ENCODE data around the gene SDF2. TPM values are rescaled to one million over a fixed set of nuclear protein-coding genes. Genes with fewer than 3 reads are reported as not detected.
"Not testable (repeated sequence)": the region's sequence is repeated elsewhere in the genome, so short reads cannot be mapped to it uniquely, and the experiment has no call there.

The SDF2 gene
- total RNA-seq, 1 donor from 2014 or later: 49.2 TPM

DNA sequence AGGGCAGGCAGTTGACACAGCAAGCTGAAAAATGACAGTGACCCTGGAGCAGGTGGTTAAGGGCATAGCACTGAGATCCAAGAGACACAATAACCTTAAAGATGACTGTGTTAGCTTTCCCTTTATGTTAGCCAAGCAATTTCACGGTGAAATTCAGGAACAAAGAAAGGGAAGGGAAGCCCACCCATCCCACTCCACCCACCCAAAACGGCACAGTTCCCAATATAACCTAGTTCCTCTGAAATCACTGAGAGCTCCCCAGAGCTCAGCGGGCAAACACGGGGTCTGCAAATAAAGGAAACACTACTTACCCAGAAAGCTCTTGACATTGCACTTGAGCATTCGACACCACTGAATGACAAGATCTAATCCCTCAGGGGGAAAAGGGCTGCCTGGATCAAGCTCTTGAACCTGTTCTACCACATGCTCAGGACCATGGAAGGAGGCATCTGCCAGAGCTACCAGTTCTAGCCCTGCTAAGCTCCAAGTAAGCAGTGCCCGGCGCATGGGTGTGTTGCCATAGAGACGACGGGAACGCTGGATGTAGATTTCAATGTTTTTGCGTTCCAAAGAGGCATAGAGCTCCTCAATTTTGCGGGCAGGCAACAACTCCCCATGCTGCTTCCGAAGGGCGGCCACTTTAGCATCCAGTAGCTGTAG lies 27.4 kb downstream of the SDF2 start:
- no peak for DNase-seq (ENCODE audit: low spot score)

DNA sequence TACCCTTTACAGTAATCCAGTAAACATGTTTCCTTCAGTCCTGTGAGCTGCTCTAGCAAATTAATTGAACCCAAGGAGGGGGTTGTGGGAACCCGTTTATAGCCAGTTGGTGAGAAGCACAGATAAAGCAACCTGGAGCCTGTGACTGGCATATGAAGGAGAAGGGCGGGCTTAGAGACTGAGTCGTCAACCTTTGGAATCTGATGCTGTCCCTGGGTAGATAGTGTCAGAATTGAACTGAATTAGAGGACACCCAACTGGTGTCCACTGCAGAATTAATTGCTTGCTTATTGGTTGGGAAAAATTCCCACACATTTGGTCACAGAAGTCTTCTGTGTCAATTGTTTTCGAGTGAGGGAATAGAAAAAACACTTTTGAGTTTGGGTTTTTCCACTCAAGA lies 34.9 kb downstream of the SDF2 start:
- no peak for DNase-seq (ENCODE audit: low spot score)

DNA sequence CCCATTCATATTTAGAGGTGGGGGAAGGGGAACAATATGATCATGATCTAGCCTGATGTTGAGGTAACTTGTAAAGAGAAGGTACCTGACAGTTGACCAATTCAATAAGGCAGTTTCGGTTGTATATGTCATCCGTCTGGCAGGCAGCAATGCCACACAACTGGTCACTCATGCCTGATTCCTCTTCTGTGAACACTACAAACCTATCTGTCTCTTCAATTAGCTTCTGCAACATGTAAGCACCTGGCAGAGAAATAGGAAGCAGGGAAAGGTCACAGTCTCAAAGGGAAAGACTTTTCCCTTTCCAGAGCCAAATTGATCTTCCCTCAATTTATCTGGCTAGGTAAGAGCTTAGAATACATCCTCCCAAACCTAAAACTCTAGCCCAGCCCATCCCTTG lies 37.6 kb downstream of the SDF2 start:
- DNase-seq (ENCODE audit: low spot score): no peak

DNA sequence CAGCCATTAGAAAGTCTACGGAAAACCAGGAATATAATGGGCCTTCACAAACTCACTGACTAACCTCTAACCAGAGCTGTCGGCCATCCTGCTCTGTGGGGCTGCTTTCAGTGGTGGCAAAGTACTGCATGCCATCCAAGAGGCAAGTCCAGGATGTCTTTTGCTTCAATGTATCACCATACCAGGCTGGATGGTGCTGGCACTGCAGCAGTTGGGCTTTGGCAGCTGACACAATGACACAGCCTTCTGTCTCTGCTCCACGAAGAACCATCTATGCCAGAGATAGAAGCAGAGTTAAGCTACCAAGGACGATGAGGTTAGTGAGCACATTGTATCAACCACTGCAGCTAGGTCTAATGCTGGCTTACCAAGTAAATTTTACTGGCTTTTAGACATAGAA lies 38.0 kb downstream of the SDF2 start:
- DNase-seq (ENCODE audit: low spot score): no peak

DNA sequence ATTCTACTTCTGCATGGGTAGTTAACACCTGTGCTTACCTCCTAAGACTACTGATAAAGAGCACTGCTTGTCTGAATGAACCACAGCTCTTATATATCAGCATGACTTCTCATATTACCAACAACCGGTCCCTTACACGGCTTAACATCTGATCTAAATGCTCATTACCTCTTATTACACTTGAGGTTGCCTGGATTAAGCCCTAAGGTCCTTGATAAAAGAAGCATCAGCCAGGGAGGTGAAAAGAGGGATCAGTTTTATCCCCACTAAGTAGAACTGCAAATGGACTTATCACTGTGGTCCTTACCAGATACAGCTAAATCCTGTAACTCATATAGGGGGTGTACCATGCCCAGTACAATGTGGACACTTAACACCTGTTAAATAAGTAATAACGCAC lies 39.5 kb downstream of the SDF2 start:
- no peak for DNase-seq (ENCODE audit: low spot score)

DNA sequence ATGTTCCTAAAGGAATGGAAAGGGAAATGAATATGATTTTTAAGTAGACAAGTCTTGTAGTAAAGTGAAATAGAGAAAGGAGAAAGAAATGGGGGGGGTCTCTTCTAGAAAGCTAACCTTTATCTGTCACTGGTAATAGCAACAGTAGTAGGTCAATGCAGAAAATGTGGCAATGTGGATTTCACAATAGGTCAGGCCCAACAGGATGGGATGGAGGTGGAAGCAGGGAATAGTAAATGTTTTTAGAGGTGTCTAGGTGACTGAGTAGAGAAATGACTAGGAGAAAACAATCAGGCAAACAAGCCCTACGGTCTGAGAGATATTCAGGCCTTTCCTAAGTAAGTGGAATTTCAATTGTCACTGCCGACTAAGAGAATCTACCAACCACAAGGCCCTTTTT lies 41.7 kb downstream of the SDF2 start:
- no peak for DNase-seq (ENCODE audit: low spot score)

DNA sequence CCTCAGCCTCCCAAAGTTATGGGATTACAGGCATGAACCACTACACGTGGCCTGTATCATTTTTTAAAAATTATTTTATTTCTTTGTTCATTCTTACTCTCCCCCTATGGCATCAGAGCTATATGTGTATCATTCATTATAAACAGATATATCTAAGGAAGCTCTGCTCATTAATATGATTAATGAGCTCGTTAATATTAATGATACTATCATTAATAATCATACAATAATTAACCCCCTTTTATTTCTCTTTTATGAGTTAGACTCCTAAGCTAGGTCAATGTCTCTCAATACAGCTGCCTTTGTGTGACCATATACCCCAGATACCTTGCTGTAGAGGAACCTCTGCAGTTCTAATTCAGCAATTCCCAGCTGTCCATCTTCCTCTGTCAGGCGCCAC lies 43.2 kb downstream of the SDF2 start:
- no peak for DNase-seq (ENCODE audit: low spot score)

DNA sequence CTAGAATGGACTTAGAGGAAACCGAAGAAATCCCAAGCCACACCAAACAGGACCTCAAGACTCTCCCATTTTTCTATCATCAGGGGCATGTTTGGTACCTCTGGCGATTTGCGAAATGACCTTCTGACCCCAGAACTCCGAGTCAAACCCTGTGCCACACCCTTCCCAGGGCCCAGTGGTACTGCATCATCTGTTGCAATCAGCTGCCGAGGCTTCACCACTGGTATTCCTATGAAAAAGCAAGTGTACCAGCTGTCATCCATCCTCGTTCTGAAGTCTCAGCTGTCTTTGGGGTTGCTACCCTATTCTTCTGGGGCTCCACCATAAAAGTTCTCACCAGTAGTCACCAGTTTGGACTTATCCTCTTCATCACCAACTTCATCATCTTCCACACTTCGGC lies 45.4 kb downstream of the SDF2 start:
- DNase-seq (ENCODE audit: low spot score): no peak

DNA sequence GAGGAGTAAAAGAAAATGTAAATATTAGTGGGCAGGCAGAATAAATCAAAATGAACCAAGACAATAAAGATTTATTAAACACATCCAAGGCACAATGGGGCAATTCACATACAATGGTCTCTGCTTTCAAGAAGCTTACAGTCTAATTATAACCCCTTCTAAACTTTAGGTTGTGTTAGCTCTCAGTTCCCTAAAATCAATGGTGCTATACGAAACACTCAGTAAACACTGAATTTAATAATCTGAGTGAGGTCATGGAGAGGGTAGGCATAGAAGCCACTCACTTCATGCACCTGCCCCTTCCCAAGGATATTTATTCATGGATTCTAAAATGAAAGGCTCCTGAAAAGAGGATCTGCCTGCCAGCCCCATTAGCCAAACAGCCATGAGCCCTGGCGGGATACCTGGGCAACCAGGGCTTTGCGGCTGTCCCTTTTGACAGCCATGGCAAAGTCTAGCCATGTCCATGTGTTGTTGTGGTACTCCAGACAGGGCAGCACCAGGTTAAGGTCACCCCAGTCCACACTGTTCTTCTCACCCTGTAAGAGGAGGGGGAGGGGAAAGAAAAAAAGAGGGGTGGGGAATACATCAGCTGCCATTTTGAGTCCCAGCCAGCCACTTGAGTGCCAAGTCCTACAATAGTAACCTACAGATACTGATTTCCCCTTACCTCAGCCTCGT lies 46.3 kb downstream of the SDF2 start:
- no peak for DNase-seq (ENCODE audit: low spot score)

DNA sequence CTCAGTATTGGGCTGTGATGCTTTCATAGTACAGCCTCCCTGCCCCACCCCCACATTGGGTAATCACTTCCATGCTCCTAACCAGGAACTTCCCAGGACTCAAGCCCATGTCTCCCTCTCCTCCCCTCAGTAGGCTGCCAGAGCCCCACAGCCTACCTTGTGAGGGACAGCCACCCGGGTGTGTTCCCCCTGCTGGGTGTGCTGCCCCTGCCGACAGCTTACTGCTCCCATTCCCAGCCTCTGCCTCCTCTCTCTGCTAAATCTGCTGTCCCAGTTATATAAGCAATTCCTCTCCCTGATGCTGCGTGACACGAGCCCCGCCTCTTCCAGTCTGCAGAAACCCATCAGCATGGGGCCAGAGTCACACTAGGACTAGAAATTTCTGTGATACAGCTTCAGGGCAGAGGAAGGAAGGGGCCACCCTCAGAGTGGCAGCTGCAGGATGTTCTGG lies 47.8 kb downstream of the SDF2 start, which contains the start of gene RSKR:
TSS of gene RSKR (minus strand) at position 255 of the 451 bp plus-strand sequence. CDS start at position 231, 24 bp downstream.
- no peak for DNase-seq (ENCODE audit: low spot score)

DNA sequence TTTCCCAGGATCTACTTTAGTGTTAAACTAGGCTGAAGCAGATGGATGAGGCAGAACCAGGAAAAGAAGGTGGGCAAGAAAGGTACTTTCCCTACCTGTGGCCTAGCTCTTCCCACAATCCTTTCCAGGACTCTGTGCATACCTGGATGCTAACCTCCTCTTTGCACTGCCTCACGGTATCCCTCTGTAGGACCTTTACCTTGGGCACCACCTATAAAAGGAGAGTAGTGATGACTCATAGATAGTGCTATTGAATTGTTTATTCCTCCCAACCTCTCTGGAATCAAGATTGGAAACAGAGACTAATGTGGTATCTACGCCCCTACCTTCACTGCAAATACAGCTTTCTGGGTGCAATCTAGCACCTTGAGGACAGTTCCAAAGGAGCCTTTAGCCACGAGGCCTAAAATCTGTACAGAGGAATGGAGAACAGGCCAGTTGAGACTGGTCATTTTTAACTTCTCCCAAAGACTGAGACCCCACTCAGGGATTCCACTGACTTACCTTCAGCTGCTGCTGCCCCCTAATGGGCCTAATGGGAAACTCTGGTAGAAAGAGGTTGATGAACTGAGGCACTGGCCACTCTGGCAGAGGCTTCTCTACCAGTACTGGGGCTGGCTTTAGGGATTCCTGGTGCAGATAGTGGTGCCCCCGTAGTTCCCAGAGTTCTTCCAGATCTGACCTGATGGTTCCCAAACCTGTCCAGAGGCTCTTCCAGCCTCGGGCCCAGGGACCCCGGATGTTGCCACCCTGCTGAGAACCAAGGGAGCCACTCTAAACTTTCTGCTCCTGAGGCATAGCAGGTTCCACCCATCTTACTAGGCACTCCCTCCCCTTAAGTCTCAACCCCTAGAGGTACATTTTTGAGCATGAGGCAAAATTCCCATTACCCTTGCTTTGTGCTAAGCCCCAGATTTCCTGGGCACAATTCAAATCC lies 48.5 kb downstream of the SDF2 start:
- DNase-seq (ENCODE audit: low spot score): no peak

DNA sequence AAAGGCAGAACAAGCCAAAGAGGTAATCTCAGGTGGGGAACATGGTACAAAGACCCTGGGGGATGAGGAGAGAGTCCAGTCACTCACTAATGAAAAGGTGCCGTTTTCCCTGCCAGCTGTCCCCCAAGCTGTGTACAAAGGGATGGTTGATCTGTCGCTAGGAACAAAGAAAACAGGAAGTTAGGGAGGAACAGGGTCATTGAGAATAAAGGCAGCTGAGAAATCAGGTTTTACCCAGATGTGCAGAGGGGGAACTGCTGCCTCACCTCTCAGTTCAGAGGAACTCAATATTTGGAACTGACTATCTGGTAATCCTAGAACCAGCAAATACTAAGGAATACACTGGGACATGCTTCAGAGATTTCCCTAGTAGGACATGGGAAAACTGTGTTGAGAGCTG lies 49.2 kb downstream of the SDF2 start:
- no peak for DNase-seq (ENCODE audit: low spot score)

DNA sequence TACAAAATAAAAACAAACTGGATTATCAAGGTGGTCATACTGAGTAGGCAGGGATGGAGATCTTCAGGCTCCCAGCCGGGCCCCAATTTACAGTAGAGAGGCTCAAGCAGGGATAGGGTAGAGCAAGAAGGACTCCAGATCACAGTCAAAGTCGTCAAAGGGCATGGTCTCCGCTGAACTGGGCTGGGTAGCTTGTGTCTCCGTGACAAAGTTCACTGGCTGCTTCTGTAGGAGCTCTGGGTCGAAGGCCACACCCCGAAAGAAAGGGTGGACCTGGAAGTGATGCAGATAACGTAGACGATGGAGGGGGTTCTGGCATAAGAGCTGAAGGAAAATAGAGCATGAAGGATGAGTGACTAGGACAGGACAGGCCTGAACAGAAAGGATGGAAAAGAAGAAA lies 51.3 kb downstream of the SDF2 start:
- no peak for DNase-seq (ENCODE audit: low spot score)

DNA sequence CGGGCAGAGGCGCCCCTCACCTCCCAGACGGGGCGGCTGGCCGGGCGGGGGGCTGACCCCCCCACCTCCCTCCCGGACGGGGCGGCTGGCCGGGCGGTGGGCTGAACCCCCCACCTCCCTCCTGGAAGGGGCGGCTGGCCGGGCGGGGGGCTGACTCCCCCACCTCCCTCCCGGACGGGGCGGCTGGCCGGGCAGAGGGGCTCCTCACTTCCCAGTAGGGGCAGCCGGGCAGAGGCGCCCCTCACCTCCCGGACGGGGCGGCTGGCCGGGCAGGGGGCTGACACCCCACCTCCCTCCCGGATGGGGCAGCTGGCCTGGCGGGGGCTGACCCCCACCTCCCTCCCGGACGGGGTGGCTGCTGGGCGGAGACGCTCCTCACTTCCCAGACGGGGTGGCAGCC lies 57.7 kb downstream of the SDF2 start:
- DNase-seq (ENCODE audit: low spot score): not testable (repeated sequence)

DNA sequence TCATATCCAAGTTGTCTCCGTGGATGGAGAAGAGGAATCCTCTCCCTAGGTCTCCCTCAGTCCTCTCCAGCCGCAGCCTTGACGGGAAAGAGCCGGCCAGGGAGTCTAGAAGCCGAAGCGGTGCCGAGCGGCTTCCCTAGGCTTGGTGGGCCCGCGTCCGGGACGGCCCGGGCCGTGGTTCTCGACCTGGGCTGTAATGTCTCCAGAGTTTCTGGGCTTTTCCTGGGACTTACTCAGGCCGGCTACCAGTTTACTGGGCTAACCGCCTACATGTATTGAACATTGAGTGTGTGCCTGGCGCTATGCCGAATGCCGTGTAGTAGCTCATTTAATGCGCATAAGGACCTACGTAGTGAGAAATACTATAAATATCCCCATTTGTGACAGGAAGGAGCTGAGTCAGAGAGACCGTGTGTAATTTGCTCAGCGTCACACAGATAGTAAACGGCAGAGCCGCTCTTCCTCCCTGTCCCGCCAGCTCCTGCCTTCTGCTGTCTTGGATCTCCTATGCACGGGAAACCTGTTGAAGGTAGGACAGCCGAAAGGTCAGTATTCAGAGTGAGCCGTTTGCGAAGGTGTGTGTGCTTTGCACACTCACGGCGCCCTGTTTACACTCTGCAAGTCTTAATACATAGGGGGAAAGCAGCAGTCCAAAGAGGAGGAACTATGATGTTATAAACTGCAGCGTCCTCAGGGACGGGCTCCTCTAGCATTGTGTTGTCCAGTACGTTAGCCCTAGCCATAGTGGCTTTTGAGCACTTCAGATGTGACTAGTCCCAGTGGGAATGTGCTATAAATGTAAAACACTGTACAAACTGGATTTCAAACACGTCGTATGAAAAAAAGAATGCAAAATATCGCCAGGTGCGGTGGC lies 62.2 kb downstream of the SDF2 start:
- no peak for DNase-seq (ENCODE audit: low spot score)

DNA sequence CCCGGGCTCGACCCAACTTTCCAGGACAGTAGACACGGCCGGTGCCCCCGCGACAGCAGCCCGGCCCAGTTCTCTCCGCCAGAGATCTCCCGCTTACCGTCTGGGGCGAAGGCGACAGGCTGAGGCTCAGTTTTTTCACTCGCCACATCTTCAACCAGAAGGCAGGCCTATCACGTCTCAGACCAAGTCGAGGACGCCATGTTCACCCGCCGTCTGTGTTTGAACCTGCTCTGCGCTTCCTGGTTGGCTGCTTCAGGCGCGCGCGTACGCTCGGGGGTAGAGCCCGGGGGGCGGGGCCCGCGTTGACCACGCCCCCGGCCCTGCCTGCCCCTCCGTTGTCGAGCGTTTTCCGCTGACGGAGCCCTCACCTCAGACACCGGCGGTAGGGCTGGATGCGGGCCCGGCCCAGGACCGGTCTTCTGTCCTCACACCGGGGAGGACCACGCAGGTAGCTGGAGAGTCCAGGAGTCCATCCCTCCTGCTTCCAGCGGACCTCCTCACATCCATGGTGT lies 62.9 kb downstream of the SDF2 start, which contains the start of gene SPAG5:
TSS of gene SPAG5 (minus strand) at position 227 of the 512 bp plus-strand sequence. CDS start at position 148, 79 bp downstream.
- DNase-seq (ENCODE audit: low spot score): peak; percentile 92

DNA sequence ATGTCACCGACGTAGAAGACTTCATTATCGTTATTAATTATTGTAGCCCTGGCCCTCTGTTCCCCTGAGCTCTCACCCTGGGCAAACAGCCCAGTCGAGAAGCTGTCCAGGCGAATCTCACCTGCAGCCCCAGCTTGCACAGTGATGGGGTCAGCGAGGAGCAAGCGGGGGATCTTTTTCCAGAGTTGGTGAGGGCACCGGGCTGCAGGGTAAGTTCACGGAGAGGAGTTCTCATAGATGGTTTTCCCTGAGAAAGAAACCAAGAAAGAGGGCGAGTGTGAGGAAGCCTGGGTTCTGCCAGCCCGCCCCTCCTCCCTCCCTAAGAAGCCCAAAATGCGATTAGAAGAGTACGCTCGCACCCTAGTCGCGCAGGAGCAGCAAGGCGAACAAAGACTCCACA lies 63.3 kb downstream of the SDF2 start:
- DNase-seq (ENCODE audit: low spot score): no peak
